Raji (cell line): Measurements from ENCODE around the gene SLC51B.

ENCODE experiments used
- POLR2A ChIP-seq: IDR thresholded peaks from 2 replicates; pipeline ENCODE4 v1.6.1; 2011; ENCODE audit warnings: low read depth, low read length, control low read depth; ENCODE audit not compliant: insufficient read depth

SLC51B gene

GRCh38 chr15:65057549-65057940, 12.4 kb downstream of the SLC51B start:
- no peak for TF ChIP-seq POLR2A

- TF ChIP-seq POLR2A, result no peak
These were observed 13.5 kb downstream of the SLC51B start for GRCh38 chr15:65058394-65059368.

- no peak for TF ChIP-seq POLR2A
These were observed 14.2 kb downstream of the SLC51B start for GRCh38 chr15:65059369-65059750.

GRCh38 chr15:65059931-65060596, 14.9 kb downstream of the SLC51B start:
- no peak for TF ChIP-seq POLR2A

GRCh38 chr15:65060641-65061397, 15.6 kb downstream of the SLC51B start:
- no peak for TF ChIP-seq POLR2A

GRCh38 chr15:65062061-65062460, 16.9 kb downstream of the SLC51B start:
- no peak for TF ChIP-seq POLR2A

GRCh38 chr15:65062726-65063125, 17.5 kb downstream of the SLC51B start:
- no peak for TF ChIP-seq POLR2A

- TF ChIP-seq POLR2A, result no peak
These were observed 20.9 kb downstream of the SLC51B start for GRCh38 chr15:65066001-65066634.

GRCh38 chr15:65066635-65067316, 21.6 kb downstream of the SLC51B start:
- TF ChIP-seq POLR2A, result no peak

- no peak for TF ChIP-seq POLR2A
These were observed 22.1 kb downstream of the SLC51B start for GRCh38 chr15:65067317-65067644.

GRCh38 chr15:65067645-65068402, 22.6 kb downstream of the SLC51B start, which contains the start of gene RASL12:
TSS of gene RASL12 (minus strand) at chr15:65067991. CDS start at chr15:65067835, 156 bp downstream.
- no peak for TF ChIP-seq POLR2A

- no peak for TF ChIP-seq POLR2A
These were observed 23.2 kb downstream of the SLC51B start for GRCh38 chr15:65068403-65068788.

GRCh38 chr15:65069179-65069578, 24.0 kb downstream of the SLC51B start:
- no peak for TF ChIP-seq POLR2A
